GM10248 (cell line): ENCODE results near the gene STXBP2.

ENCODE experiments used
- CTCF ChIA-PET: fragments of 300-600 bp; sonication (Branson Sonifier 250); formaldehyde crosslinking; extraction: SDS; loops from one replicate; lab custom pipeline; 2021; ENCODE audit warnings: antibody characterized with exemption; lab: Yijun Ruan, JAX
- POLR2A ChIA-PET: fragments of 350-650 bp; sonication (Branson Sonifier 250); formaldehyde crosslinking; extraction: SDS; loops from one replicate; lab custom pipeline; 2020; ENCODE audit warnings: antibody characterized with exemption; lab: Yijun Ruan, JAX
- DNase-seq: peaks from one replicate; pipeline ENCODE4 v3.0.0; 2012; ENCODE audit errors: extremely low spot score
- CTCF ChIP-seq: IDR thresholded peaks from 2 replicates; pipeline ENCODE4 v1.5.1; 2012; ENCODE audit warnings: mild to moderate bottlenecking, low read depth; ENCODE audit errors: extremely low read depth, missing control alignments, control extremely low read depth

STXBP2 gene

GRCh38 chr19:7655581-7655980 is 18.7 kb downstream of the STXBP2 start:
- no peak for DNase-seq
- POLR2A ChIA-PET = interaction anchor here (0.6 kb wide), 2 partner anchors 87 to 119 kb away, joined by 3 to 5 read pairs; no protein-coding TSS in a partner anchor
- no peak for TF ChIP-seq CTCF
- CTCF ChIA-PET = interaction anchor here (0.8 to 4.0 kb wide), 6 partner anchors 11 to 288 kb away, joined by 3 to 19 read pairs (median 5); partner anchors contain the start of gene TRAPPC5

GRCh38 chr19:7657131-7657751 is 20.3 kb downstream of the STXBP2 start:
- TF ChIP-seq CTCF = no peak
- ChIA-PET POLR2A (no interaction called here), CTCF (interaction anchor here (1.2 to 4.0 kb wide), 3 partner anchors 24 to 143 kb away, joined by 3 to 19 read pairs (median 5); partner anchors contain the start of gene TRAPPC5)
- DNase-seq = no peak

GRCh38 chr19:7658219-7658686 is 21.3 kb downstream of the STXBP2 start:
- peak; percentile 95 for DNase-seq
- POLR2A ChIA-PET = interaction anchor here (0.6 kb wide), 1 partner anchor 259 kb away, joined by 4 read pairs; no protein-coding TSS in a partner anchor
- no peak for TF ChIP-seq CTCF
- CTCF ChIA-PET = interaction anchor here (1.0 to 4.0 kb wide), 2 partner anchors 23 to 142 kb away, joined by 3 to 19 read pairs; partner anchors contain the start of gene TRAPPC5

- no peak for DNase-seq
- POLR2A ChIA-PET = interaction anchor here (0.8 kb wide), 1 partner anchor 24 kb away, joined by 3 read pairs; no protein-coding TSS in a partner anchor
- CTCF ChIA-PET = interaction anchor here (0.6 to 5.0 kb wide), 5 partner anchors 8 to 242 kb away, joined by 3 to 24 read pairs (median 4); partner anchors contain the start of genes MAP2K7 and TRAPPC5
- TF ChIP-seq CTCF = no peak
Observed at GRCh38 chr19:7661744-7662538, 25.0 kb downstream of the STXBP2 start.

- ChIA-PET CTCF (interaction anchor here (0.9 to 5.0 kb wide), 4 partner anchors 10 to 241 kb away, joined by 3 to 24 read pairs (median 4); partner anchors contain the start of genes MAP2K7 and TRAPPC5), POLR2A (no interaction called here)
- no peak for TF ChIP-seq CTCF
- no peak for DNase-seq
Observed at GRCh38 chr19:7662657-7663056, 25.7 kb downstream of the STXBP2 start.

GRCh38 chr19:7663706-7664105 is 26.8 kb downstream of the STXBP2 start:
- no peak for TF ChIP-seq CTCF
- DNase-seq = no peak
- CTCF ChIA-PET = interaction anchor here (0.8 to 5.0 kb wide), 7 partner anchors 11 to 136 kb away, joined by 3 to 24 read pairs (median 4); partner anchors contain the start of gene TRAPPC5
- POLR2A ChIA-PET = no interaction called here
